Measurements from ENCODE around the gene MYOM3. TPM values are rescaled to one million over a fixed set of nuclear protein-coding genes. Genes with fewer than 3 reads are reported as not detected.

MYOM3 gene
- polyA plus RNA-seq, 2 of the 4 experiments (the other 2 are of a cell fraction), result 2.6 to 8.5 TPM

- DNase-seq (ENCODE audit: low read depth in 1 of 2, low spot score in 1 of 2) (no peak), ATAC-seq (no peak), FAIRE-seq (no peak)
- H3K9me3 ChIP-seq, result no peaks in the 10 kb centered on the region
- no peak overlapping the region for H3K4me2 ChIP-seq
- H3K4me3 ChIP-seq, result no peak overlapping the region
- no peaks in the 10 kb centered on the region for H3K4me1 ChIP-seq
- TF ChIP-seq NR3C1 (IDR thresholded peaks at IDR 0.05) (no peak), JUNB (IDR thresholded peaks at IDR 0.05) (no peak)
- ChIA-PET CTCF (no interaction called here), POLR2A (no interaction called here)
- WGBS (ENCODE audit: missing lambda C conversion rate), result 83% methylated on average over 13 of the region's 16 CpGs
- H3K27ac ChIP-seq, result no peak overlapping the region
Measured at GRCh38 chr1:24077278-24077978, 34.5 kb downstream of the MYOM3 start.

- TF ChIP-seq ELK1 (IDR thresholded peaks at IDR 0.05; ENCODE audit: low read depth, low read length) (no peak), MYC (IDR thresholded peaks at IDR 0.05; ENCODE audit: borderline replicate concordance, low read length) (no peak), EHMT2 (IDR thresholded peaks at IDR 0.05; ENCODE audit: low read depth) (no peak)
- FAIRE-seq (no peak), DNase-seq (ENCODE audit: low read depth in 1 of 2, low spot score in 1 of 2) (no peak), ATAC-seq (no peak)
- POLR2A ChIA-PET, result no interaction called here
- WGBS (ENCODE audit: missing lambda C conversion rate), result 94% methylated on average over 8 of the region's 8 CpGs
- CTCF ChIA-PET, result no interaction called here
- Histone ChIP-seq H3K4me3 (no peak overlapping the region), H3K9me3 (no peaks in the 10 kb centered on the region), H3K4me1 (peaks cover 8% of the 10 kb centered on the region; the same call in 2 of the 3 replicates), H3K27ac (no peak overlapping the region), H3K4me2 (no peak overlapping the region)
Measured at GRCh38 chr1:24075946-24076345, 36.0 kb downstream of the MYOM3 start.

GRCh38 chr1:24075590-24075854, 36.4 kb downstream of the MYOM3 start:
- Histone ChIP-seq H3K4me1 (peaks cover 8% of the 10 kb centered on the region; the same call in 2 of the 3 replicates), H3K4me2 (no peak overlapping the region), H3K27ac (no peak overlapping the region), H3K4me3 (no peak overlapping the region), H3K9me3 (no peaks in the 10 kb centered on the region)
- no peak for ATAC-seq
- POLR2A ChIA-PET, result no interaction called here
- TF ChIP-seq ZFP36 (IDR thresholded peaks at IDR 0.05; ENCODE audit: borderline replicate concordance, partially characterized antibody) (peak; percentile 38), EP300 (IDR thresholded peaks at IDR 0.05) (no peak)
- FAIRE-seq, result no peak
- no peak for DNase-seq (ENCODE audit: low read depth in 1 of 2, low spot score in 1 of 2)
- CTCF ChIA-PET, result interaction anchor here (0.5 kb wide), 1 partner anchor 69 kb away, joined by 3 read pairs; no protein-coding TSS in a partner anchor
- 88% methylated on average over 4 of the region's 4 CpGs for WGBS (ENCODE audit: missing lambda C conversion rate)

- POLR2A ChIA-PET, result no interaction called here
- DNase-seq (ENCODE audit: low read depth in 1 of 2, low spot score in 1 of 2), result no peak
- Histone ChIP-seq H3K27ac (no peak overlapping the region), H3K4me3 (no peak overlapping the region), H3K4me2 (no peak overlapping the region), H3K9me3 (no peaks in the 10 kb centered on the region), H3K4me1 (peaks cover 8% of the 10 kb centered on the region; the same call in 2 of the 3 replicates)
- FAIRE-seq, result no peak
- no peak for ATAC-seq
- 68% methylated on average over 15 of the region's 15 CpGs for WGBS (ENCODE audit: missing lambda C conversion rate)
- TF ChIP-seq EP300 (IDR thresholded peaks at IDR 0.05), result no peak
- TF ChIP-seq RAD21 (conservative IDR thresholded peaks at IDR 0.05 in 1 of 2, IDR thresholded peaks at IDR 0.05 in 1 of 2), result peak in 1 of 2 experiments; percentile 14; a peak in 1 of 5 replicates
- CTCF ChIA-PET, result interaction anchor here (0.5 to 1.6 kb wide), 3 partner anchors 37 to 69 kb away, joined by 3 to 6 read pairs (median 4); partner anchors contain the start of gene MYOM3
Measured at GRCh38 chr1:24074817-24075589, 36.9 kb downstream of the MYOM3 start.

GRCh38 chr1:24074196-24074595, 37.7 kb downstream of the MYOM3 start:
- Histone ChIP-seq H3K9me3 (no peaks in the 10 kb centered on the region), H3K4me1 (peaks cover 8% of the 10 kb centered on the region; the same call in 2 of the 3 replicates), H3K27ac (no peak overlapping the region), H3K4me2 (no peak overlapping the region), H3K4me3 (no peak overlapping the region)
- ATAC-seq (no peak), FAIRE-seq (no peak), DNase-seq (ENCODE audit: low read depth in 1 of 2, low spot score in 1 of 2) (no peak)
- ChIA-PET POLR2A (no interaction called here), CTCF (interaction anchor here (0.6 to 1.6 kb wide), 3 partner anchors 38 to 48 kb away, joined by 3 to 6 read pairs (median 4); partner anchors contain the start of gene MYOM3)
- 68% methylated on average over 3 of the region's 5 CpGs for WGBS (ENCODE audit: missing lambda C conversion rate)
- no peak for TF ChIP-seq CEBPB (IDR thresholded peaks at IDR 0.05)
- no peak for TF ChIP-seq HDAC2 (IDR thresholded peaks at IDR 0.05)
- TF ChIP-seq JUN (IDR thresholded peaks at IDR 0.05), result no peak
- no peak for TF ChIP-seq NFE2L2 (conservative IDR thresholded peaks at IDR 0.05; ENCODE audit: low read length)
- no peak for TF ChIP-seq BCL3 (IDR thresholded peaks at IDR 0.05)

All from A549 (cell line).